IPS-11a (cell line): Measurements from ENCODE around the gene FBRS.
"Not testable (repeated sequence)": the region's sequence is repeated elsewhere in the genome, so short reads cannot be mapped to it uniquely, and the experiment has no call there.

Experiments used
- H3K4me3 ChIP-seq: one replicate; pipeline ENCODE4 v1.5.1; 2013; ENCODE audit warnings: low read depth, low read length, control low read depth

FBRS gene

DNA sequence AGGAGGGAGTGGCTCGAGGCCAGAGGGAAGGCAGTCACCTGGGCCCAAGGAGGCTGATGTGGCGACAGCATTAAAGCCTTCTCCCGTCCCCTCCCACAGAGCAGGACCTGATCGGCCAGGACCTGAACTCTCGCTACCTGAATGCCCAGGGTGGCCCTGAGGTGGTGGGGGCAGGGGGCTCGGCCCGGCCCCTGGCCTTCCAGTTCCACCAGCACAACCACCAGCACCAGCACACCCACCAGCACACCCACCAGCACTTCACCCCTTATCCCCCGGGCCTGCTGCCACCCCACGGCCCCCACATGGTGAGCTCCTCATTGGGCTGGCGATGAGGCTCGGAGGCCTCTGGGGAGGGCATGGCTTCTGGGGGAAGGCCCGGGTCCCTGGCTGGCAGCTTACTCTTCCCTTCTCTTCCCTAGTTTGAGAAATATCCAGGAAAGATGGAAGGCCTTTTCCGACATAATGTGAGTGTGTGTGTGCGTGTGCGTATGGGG lies 6.4 kb downstream of the FBRS start:
- no peak overlapping the region for H3K4me3 ChIP-seq

DNA sequence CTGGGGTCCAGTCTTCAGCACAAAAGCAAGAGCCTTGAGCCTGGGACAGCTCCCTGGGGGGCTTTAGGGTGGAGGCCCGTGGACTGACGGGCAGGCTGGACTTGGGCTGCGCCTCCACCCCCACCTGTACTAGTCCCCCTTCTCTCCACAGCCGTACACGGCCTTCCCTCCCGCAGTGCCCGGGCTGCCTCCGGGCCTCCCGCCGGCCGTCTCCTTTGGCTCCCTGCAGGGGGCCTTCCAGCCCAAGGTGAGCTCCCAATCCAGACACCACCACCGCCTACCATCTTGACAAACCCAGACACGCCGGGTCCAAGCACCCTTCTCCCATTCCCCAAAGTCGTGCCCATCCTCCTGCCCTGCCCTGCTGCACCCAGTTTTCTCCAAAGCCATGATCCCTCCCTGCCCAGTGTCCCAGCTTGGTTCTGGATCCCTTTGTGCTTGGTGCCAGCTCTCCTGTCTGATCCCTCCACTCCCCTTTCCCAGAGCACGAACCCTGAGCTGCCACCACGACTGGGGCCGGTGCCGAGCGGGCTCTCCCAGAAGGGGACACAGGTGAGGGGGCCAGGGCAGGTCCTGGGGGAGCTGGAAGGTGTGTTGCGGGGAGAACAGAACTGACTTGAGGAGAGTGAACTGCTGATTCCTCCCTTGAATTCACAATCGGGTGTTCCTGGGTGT lies 7.1 kb downstream of the FBRS start:
- H3K4me3 ChIP-seq, result no peak overlapping the region

DNA sequence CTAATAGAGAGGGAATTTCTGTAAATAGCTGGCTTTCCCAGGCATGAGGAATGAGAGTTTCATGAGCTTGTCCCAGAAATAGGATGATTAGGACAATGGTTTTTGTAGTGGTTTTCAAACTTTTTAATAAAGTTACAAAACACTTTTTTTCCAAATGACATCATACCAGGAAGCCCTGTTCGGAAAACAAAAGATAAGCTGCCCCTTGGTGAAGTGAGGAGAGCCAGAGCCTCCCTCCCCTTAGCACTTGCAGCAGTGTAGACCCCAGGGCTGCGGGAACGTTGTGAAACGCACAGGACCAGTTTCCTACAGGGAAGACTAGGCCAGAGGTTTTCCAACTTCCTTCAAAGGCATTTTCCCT lies 7.6 kb downstream of the FBRS start:
- H3K4me3 ChIP-seq, result no peak overlapping the region

DNA sequence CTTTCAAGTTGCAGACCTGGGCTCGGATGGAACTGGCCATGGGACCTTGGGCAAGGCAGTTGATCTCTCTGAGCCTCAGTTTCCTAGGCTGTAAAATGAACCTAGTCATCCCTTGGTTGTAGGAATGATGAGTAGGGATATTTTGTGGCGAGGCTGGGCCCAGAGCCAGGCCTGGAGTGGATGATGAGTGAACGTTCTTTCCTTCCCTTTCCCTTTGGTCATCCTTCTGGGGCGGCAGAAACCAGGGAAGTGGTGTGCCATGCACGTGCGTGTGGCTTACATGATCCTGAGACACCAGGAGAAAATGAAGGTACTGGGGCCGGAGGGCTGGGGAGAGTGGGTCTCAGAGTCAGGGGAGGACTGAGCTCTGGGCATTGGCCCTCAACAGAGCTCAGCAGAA lies 8.4 kb downstream of the FBRS start:
- H3K4me3 ChIP-seq, result no peak overlapping the region

DNA sequence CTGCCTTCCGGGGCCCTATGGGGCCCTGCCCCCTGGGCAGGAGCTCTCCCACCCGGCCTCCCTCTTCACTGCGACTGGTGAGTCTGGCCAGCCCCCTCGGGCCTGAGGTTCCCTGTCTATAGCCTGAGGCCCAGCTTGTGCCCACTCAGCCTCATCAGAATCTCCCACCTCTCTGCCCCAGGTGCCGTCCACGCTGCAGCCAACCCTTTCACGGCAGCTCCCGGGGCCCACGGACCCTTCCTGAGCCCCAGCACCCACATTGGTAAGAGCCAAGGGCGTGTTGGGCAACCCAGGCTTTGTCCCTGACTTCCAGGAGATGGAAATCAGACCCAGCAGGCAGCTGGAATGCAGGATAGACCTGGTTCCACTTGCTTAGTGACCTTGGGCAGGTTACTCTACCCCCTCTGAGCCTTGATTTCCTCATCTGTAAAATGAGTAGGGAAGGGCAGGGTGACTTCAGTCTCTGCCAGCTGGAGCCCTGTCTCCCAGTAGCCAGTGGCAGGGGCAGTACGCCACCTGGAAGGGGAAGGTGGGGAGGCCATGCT lies 9.2 kb downstream of the FBRS start:
- no peak overlapping the region for H3K4me3 ChIP-seq

DNA sequence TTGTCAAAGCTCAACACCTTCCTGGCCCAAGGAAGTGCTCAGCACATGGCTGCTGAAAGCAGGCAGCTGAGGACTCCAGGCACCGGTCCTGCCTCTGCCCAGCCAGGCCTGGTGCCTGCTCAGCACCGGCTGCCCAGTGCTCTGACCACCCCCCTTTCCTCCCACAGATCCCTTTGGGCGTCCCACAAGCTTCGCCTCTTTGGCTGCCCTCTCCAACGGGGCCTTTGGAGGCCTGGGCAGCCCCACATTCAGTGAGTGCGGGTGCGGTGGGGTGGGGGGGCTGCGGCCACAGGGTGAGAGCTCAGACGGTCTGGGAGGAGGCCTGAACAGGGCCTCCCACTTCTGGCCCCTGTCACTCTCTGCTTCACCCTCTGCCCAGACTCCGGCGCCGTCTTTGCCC lies 10.2 kb downstream of the FBRS start:
- H3K4me3 ChIP-seq, result no peak overlapping the region

DNA sequence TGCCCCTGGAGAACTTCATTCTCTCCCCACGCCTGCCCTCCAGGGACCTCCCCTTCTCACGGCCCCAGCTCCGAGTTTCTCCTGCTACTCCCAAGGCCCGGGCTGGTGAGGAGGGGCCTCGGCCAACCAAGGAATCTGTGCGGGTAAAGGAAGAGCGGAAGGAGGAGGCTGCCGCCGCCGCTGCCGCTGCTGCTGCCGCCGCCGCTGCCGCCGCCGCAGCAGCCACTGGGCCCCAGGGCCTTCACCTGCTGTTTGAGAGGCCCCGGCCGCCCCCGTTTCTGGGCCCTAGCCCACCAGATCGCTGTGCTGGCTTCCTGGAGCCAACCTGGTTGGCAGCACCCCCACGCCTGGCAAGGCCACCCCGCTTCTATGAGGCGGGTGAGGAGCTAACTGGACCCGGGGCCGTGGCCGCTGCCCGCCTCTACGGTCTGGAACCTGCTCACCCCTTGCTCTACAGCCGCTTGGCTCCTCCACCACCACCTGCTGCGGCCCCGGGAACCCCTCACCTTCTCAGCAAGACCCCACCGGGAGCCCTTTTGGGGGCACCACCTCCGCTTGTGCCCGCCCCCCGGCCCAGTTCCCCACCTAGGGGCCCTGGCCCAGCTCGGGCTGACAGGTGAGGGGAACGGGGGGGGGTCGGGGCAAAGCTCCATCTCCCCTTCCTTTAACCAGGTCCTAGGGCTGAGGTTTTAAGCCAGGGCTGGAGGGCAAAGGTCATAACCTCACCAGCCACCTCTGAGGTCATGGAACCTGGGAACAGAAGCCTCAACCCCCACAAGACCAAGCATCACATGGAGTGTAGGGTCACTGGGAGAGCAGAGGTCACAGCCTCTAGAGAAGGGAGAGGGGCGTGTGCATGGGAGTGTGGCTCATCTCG lies 11.0 kb downstream of the FBRS start:
- no peak overlapping the region for H3K4me3 ChIP-seq

DNA sequence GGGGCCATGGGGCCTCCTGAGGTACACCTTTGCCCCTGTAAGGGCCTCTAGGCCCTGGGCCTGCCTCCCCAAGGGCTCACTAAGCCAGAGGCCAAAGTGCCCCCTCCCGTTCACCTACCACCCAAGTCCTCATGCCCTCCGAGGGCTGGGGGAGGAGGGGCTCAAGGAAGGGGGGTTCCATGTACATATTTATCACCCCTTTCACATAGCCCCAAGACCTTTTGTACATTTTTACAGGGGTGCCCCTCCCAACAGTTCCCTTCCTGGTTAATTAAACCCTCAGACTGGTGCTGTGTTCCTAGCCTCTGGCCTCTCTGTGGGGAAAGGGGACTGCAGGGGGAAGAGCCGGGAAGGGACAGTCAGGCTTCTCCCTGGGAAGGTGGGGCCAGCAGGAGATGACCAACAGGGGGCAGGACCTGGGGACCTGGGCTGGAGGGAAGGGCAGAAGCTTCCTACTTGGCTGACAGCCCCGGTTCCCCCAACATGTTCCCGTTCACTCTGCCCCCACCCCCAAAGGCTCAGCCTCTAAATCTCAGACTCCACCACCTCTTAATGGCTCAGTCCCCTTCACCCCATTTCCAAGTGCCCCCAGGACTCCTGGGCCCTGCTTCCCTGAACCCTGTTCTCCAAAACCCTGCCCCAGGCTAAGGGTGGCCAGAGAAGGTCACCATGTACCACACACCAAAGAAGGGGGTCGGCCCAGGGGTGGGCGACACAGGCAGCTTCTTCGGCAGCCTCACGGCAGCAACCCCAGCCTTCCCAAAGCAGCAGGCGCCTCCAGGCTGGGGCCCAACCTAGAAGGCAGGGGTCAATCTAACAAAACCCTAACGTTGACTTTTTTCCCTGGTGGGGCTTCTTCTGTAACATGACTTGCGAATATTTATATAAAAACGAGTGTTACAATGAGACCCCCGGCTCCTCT lies 11.9 kb downstream of the FBRS start:
- H3K4me3 ChIP-seq, result no peak overlapping the region

DNA sequence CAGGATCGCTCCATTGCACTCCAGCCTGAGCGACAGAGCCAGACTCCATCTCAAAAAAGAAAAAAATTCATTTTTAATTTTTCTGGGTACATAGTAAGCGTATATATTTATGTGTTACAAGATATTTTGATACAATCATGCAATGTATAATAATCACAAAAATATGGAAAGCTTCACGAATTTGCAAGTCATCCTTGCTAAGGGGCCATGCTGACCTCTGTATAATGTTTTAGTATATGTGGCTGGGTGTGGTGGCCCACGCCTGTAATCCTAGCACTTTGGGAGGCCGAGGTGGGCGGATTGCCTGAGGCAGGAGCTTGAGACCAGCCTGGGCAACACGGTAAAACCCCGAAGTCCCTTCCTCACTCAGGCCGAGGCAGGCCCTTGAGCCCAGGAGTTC lies 16.9 kb downstream of the FBRS start:
- no peak overlapping the region for H3K4me3 ChIP-seq

DNA sequence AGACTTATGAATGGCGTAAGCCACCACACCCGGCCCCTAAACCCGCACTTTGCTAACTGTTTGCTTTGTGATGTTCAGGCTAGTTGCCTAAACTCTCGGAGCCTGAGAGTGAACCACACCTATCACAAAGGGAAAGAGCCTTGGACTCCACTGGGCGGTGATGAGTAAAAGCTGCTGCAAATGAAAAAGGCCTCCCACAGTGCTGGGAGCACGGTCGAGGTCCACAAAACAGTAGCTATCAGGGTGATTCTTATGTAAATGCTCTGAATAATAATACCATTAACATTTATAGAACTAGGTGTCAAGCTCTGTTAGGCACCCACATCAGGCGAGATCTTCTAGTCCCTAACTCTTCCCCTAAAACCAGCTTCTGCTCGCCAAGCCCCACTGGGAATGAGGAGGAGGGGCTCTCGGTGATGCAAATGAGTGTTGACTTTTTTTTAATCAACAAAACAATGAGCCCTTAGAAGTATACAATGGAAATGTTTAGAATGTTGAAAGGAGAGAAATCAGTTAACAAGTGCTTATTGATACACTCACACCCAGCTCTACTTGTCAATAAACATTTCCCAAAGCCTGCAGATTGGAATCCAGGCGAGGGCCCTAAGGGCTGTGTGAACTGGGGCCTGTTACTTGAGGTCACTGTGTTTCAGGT lies 19.8 kb downstream of the FBRS start:
- H3K4me3 ChIP-seq, result no peak overlapping the region

DNA sequence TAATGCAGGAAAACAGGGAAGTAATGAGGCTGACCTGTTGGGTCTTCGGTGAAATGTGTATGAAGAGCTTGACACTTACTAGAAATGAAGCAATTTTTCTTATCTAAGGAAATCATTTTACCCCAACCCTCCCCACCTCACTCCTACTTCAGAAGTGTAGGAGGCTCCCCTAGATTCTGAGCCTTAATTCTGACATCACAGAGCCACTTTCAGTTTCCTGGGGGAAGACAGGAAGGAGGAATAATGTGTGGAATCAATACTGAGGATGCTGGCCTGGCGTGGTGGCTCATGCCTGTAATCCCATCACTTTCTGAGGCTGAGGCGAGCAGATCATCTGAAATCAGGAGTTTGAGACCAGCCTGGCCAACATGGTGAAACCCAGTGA lies 20.3 kb downstream of the FBRS start:
- H3K4me3 ChIP-seq, result no peak overlapping the region

DNA sequence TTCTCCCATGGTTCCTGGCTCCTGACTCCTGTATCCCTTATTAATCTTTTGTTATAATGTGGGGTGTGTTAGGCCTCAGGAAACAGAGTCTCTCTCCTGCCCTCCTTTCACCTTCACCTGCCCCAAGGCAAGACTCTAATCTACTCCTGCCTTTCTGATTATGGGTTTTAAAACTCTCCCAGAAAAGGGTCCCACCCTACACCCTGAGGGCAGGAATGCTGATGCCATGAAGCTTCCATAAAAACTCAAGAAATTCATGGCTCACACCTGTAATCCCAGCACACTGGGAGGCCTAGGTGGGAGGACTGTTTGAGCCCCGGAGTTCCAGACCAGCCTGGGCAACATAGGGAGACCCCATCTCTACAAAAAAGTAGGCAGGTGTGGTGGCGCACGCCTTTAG lies 22.1 kb downstream of the FBRS start:
- H3K4me3 ChIP-seq, result no peak overlapping the region

DNA sequence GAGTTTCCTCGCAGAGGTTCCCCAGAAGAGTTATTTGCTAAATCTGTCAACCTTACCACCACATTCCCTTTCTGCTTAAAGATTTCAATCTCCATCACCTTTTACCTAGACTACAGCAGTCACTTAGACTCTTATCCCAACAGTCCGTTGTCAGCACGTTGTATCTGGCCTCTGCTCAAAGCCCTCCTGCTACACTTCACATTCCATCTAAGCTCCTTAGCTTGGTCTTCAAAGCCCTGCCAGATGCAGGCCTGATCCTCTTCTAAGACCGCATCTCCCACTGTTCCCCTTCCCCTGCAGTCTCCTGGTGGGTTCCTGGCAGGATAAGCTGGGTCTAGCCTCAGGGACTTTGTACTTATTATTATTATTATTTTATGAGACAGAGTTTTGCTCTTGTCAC lies 30.5 kb downstream of the FBRS start:
- H3K4me3 ChIP-seq, result no peak overlapping the region

DNA sequence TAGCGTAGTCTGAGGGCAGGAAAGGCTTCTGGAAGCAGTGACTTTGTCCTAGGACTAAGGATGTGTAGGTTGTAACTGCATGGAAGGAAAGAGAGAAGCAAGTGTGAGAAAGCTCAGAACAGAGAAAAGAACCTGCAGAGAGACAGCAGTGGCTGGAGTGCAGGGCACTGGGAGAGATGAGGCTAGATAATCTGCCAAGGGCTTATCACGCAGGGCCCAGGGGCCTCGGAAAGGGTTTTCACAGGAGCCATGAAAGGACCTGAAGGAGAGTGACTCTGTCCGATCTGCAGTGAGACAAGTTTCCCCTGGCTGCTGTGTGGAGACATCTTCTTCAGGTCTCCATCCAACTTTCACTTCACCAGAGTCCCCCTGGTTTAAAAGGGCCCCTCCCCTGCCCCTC lies 33.7 kb downstream of the FBRS start:
- H3K4me3 ChIP-seq, result no peak overlapping the region

DNA sequence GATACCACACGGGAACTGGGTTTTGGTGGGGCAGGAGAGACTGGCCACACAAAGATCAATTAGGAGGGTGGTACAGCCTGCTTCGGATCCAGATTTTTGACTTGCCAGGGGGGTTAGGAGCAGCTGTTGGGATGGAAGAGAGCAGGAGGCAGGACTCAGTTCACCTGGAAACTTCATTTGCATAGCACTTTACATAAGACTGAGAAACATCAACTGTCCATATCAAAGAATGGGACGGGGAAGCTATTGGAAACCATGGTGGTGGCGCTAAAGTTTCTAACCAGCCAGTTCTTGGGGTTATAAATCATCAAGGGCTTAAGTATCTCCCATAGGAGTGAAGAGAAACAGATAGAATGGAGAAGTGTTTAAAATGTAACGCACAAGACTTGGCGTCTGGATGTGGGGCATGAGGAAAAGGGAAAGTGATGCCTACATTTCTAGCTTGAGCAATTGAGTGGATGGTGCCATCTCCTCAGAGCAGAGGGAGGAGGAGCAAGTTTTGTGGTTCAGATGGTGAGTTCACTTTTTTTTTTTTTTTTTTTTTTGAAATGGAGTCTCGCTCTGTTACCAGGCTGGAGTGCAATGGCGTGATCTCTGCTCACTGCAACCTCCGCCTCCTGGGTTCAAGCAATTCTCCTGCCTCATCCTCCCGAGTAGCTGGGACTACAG lies 34.3 kb downstream of the FBRS start:
- no peak overlapping the region for H3K4me3 ChIP-seq

DNA sequence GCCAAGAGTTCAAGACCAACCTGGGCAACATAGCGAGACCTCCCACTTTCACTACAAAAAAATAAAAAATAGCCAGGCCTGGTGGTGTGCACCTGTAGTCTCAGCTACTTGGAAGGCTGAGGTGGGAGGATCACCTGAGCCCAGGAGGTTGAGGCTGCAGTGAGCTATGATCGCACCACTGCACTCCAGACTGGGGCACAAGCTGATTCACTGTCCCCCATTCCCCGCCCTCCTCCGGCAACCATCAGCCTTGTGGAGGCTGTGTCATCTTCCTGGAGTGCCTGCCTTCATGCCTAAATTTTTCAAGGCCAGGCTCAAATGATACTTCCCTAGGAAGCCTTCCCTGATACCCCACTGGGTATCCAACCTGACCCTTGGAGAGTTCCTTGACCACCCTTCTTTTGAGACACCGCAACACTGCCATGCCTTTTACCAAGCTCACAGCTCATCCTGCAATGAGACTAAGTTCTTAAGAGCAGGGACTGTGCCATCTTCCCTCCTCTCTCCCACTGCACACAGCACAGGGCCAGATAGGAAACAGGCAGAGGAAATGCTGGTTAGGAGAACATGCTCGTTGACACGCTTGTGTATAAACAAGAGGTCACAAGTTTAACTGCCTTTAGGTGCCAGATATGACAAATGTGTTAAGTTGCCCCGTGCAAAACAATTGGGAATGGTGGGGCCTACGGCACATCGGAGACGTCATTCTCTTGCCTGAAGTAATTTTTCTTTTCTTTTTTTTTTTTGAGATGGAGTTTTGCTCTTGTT lies 36.9 kb downstream of the FBRS start:
- H3K4me3 ChIP-seq, result no peak overlapping the region

DNA sequence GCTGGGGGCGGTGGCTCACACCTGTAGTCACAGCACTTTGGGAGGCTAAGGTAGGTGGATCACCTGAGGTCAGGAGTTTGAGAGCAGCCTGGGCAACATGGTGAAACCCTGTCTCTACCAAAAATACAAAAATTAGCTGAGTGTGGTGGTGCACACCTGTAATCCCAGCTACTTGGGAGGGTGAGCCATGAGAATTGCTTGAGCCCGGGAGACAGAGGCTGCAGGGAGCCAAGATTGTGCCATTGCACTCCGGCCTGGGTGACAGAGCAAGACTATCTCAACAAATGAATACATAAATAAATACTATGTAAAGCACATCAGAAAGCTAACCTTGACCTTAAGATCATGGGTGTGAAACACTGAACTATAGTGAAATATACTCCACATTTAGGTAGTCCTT lies 38.4 kb downstream of the FBRS start:
- not testable (repeated sequence) for H3K4me3 ChIP-seq

DNA sequence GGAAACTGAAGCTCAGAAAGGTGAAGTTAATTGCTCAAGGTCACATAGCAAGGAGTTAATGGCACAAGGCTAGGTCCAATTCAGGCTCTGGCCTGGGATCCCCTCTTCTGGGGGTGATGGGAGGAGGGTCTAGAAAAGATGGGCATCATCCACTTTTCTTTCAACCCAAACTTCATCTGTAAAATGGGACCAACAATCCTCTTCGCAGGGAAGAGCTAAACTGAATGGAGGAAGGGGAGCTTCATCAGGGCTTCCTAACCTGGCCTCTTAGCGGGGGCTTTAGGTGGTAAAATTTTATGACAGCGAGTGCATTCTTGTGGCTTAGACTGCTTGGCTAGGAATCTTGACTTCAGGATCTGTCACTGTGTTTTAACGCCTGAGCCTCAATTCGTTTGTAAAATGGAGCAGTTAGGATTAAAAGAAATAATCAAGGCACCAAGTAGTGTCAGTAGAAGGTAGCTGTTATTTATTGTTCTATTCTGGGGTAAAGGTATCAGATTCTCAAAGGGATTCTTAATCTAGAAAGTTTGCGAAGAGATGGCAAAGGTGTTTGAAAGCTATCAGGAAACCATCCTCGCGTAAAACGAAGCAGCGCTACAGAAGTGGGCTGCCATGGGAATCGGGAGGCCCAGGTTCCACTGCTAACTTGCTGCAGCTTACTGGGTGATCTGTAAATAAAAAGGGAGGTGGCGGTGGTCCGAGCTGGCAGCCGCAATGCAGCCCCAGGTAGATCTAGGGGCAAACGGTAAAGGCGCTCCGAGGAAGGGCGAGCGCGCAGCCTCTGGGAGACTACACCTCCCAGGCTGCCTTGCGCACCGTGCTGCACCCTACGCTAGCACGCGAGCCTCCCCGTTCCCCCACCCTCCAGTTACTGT lies 39.3 kb downstream of the FBRS start:
- peak overlapping the region; percentile 90 for H3K4me3 ChIP-seq
